Epithelial cell of prostate (primary cell): Measurements from ENCODE around the gene CENPF.
"Not testable (repeated sequence)": the region's sequence is repeated elsewhere in the genome, so short reads cannot be mapped to it uniquely, and the experiment has no call there.

Experiments used
- DNase-seq: peaks from one replicate; pipeline ENCODE4 v3.0.0-alpha.2; 2011; ENCODE audit warnings: low read depth, low spot score
- H3K27ac ChIP-seq: fragments of 450-650 bp; 2 replicates; pipeline ENCODE4 v1.5.1; 2017; ENCODE audit warnings: mild to moderate bottlenecking

The CENPF gene, protein sequence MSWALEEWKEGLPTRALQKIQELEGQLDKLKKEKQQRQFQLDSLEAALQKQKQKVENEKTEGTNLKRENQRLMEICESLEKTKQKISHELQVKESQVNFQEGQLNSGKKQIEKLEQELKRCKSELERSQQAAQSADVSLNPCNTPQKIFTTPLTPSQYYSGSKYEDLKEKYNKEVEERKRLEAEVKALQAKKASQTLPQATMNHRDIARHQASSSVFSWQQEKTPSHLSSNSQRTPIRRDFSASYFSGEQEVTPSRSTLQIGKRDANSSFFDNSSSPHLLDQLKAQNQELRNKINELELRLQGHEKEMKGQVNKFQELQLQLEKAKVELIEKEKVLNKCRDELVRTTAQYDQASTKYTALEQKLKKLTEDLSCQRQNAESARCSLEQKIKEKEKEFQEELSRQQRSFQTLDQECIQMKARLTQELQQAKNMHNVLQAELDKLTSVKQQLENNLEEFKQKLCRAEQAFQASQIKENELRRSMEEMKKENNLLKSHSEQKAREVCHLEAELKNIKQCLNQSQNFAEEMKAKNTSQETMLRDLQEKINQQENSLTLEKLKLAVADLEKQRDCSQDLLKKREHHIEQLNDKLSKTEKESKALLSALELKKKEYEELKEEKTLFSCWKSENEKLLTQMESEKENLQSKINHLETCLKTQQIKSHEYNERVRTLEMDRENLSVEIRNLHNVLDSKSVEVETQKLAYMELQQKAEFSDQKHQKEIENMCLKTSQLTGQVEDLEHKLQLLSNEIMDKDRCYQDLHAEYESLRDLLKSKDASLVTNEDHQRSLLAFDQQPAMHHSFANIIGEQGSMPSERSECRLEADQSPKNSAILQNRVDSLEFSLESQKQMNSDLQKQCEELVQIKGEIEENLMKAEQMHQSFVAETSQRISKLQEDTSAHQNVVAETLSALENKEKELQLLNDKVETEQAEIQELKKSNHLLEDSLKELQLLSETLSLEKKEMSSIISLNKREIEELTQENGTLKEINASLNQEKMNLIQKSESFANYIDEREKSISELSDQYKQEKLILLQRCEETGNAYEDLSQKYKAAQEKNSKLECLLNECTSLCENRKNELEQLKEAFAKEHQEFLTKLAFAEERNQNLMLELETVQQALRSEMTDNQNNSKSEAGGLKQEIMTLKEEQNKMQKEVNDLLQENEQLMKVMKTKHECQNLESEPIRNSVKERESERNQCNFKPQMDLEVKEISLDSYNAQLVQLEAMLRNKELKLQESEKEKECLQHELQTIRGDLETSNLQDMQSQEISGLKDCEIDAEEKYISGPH (N-terminal part only)

DNA sequence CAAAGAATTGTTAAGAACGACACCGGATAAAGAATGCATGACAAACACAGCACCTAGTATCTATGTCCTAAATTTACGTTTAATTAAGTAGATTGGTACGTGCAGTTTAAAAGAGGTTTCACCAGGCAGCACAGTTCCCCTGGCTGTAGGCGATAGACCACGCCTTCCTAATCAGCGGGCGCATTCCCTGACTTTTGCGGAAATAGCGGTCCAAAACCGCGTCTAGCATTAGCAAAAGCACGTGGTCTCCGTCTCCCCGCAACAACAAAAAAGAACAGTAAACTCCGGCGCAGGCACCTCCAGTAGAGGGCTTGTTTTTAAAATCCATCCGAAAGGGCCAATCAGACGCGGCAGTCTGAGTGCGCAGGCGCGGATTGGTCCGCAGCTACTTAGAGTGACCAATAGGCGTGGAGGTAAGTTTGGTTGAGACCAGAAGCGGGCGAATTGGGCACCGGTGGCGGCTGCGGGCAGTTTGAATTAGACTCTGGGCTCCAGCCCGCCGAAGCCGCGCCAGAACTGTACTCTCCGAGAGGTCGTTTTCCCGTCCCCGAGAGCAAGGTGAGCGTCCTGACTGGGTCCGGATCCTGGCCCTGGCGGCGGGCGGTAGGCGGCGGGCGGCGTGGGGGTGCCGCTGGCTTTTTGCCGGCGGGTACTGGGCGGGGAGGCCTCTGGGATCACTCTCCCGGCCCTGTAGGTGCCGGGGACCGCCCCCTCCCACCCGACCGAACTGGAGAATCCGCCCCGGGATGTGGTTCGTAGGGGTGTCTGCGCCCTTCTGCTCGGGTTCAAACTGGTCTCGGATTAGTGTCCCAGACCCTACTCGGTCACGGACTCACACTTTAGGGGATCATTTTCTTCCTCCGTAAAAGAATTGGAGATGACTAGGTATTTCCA, at the start of gene CENPF:
CENPF (plus strand) TSS at position 432 of the 894 bp plus-strand sequence. CDS start 10,560 bp downstream, outside the sequence.
- no peak within 1 kb of the TSS for H3K27ac ChIP-seq

GRCh38 chr1:214557952-214558735, 44.9 kb upstream of the CENPF start:
- peak overlapping the region; percentile 10 for H3K27ac ChIP-seq
- no peak for DNase-seq

More for the DNA sequence above, at the start of gene CENPF:
- DNase-seq: peak; percentile 93

GRCh38 chr1:214563881-214564280, 39.1 kb upstream of the CENPF start:
- no peak for DNase-seq
- no peak overlapping the region for H3K27ac ChIP-seq

GRCh38 chr1:214565310-214565709, 37.7 kb upstream of the CENPF start:
- H3K27ac ChIP-seq: no peak overlapping the region
- DNase-seq: no peak

- no peak for DNase-seq
- peak overlapping the region; percentile 47 for H3K27ac ChIP-seq
Measured at GRCh38 chr1:214566158-214567104, 36.6 kb upstream of the CENPF start.

GRCh38 chr1:214567481-214567980, 35.5 kb upstream of the CENPF start:
- peak overlapping the region; percentile 47 for H3K27ac ChIP-seq
- DNase-seq: no peak

- DNase-seq: no peak
- H3K27ac ChIP-seq: peak overlapping the region; percentile 69
Measured at GRCh38 chr1:214568328-214568727, 34.7 kb upstream of the CENPF start.

GRCh38 chr1:214569357-214570004, 33.5 kb upstream of the CENPF start:
- H3K27ac ChIP-seq: peak overlapping the region; percentile 69
- no peak for DNase-seq

DNA sequence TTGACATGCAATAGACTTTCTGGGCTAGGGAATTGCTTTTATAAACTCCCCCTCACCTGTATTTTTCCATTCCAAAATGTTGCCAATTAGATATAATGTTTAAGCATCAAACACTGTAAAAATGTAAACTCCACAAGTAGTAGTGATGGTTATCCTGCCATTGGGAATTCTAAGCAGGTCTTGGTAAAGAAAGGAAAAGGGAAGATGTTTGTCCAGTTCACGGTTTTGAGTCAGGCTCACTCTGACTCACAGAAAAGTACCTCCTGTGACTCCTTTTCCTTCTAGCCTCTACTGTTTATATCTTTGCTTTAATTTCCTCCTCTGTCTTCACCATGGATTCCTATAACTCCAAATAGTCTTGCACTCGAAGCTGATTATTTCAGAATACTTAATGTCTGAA, 32.6 kb upstream of the CENPF start:
- no peak for DNase-seq
- peak overlapping the region; percentile 69 for H3K27ac ChIP-seq

GRCh38 chr1:214571281-214571680, 31.7 kb upstream of the CENPF start:
- DNase-seq: no peak
- peak overlapping the region; percentile 69 for H3K27ac ChIP-seq

DNA sequence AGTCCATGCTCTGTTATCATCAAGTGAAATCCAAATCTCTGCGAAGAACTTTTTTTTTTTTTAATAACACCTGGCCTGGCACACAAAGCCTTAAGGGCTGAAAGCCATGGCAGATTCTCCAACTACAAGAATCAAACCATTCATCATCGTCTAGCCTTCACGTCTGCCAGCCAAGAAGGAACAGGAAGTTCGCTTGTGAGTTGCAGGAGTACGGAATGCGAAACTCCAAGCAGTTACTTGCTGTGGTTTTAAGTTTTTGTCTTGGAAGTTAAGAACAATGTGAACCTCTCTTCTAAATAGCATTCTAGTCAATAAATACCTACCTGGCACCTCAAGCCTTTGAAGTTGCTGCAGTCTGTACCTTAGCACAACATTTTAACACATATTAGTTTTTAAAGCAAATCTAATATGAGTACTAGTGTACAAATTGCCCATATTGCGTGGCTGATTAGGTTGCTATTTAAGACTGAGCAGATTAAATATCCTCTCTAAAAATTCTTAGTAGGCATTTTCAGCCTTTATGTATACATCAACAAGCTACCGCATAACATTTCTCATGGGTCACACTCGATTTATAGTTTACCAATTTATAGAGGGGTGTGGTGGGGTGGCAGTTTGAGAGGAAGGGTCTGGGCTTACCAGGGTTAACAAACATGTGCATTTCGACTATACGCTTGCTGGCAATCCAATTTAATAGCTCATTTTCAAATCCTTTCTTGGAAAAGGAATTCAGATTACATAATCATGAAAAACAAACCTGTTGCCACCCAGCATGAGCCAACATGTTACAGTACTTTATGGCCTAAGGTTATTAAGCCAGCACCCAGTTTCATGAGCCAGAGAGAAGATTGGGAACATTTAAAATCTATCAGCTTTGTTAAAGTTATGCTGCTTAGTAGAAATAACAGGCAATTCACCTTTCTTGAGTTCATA, 29.3 kb upstream of the CENPF start:
- DNase-seq: peak; percentile 89
- H3K27ac ChIP-seq: peak overlapping the region; percentile 95

DNA sequence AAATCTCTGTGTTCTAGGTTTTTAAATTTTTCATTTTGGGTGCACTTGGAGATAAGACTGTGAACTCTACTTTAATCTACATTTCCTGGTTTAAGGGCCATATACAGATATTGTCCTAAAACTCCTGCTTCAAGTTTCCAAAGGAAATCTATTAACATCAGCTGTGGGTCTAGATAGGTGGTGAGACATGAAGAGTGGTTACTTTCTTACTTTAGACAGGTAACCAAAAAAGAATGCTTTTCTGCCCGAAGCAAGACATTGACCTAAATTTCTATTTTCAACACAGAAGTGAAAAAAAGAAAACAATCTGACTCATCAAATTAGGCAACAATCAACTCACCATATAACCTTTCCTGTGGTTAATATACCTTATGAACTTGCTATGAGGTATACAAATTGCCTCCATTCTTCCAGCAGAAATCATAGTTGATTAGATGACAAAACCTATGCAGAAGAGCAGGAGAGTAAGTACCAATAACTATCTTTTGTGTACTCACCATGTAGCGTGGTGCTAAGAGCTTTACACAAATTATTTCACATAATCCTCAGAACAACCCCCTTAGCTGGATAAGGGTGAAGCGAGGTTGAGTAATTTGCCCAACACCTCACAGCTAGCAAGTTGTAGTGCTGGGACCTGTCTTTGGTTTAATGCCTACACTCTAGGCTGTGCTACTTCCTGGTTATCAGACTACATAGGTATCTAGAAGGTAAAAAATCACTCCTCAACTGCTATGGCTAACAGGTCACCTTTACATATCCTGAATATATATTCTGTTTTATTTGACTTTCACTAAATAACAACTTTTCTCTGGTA, 28.2 kb upstream of the CENPF start:
- H3K27ac ChIP-seq: peak overlapping the region; percentile 95
- DNase-seq: no peak

DNA sequence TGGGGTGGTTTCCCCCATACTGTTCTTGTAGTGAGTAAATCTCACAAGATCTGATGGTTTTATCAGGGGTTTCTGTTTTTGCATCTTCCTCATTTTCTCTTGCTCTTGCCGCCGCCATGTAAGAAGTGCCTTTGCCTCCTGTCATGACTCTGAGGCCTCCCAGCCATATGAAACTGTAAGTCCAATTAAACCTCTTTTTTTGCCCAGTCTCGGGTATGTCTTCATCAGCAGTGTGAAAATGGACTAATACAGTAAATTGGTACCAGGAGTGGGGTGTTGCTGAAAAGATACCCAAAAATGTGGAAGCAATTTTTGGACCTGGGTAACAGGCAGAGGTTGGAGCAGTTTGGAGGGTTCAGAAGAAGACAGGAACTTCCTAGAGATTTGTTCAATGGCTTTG, 26.9 kb upstream of the CENPF start:
- DNase-seq: not testable (repeated sequence)
- peak overlapping the region; percentile 95 for H3K27ac ChIP-seq

GRCh38 chr1:214579183-214579582, 23.8 kb upstream of the CENPF start:
- DNase-seq: no peak
- no peak overlapping the region for H3K27ac ChIP-seq

GRCh38 chr1:214581785-214582184, 21.2 kb upstream of the CENPF start:
- no peak for DNase-seq
- peak overlapping the region; percentile 55 for H3K27ac ChIP-seq
